Loucy (cell line): Measurements from ENCODE around the gene SHISA4.

Experiments
- H2AFZ ChIP-seq: fragments of 200-600 bp; sonication (generic); 2 replicates; pipeline ENCODE4 v1.6.0; 2016; ENCODE audit warnings: antibody characterized with exemption, mild to moderate bottlenecking, low read length, moderate library complexity
- H3F3A ChIP-seq: fragments of 200-600 bp; 2 replicates; pipeline ENCODE4 v1.6.0; 2016; ENCODE audit warnings: antibody characterized with exemption, low read depth, mild to moderate bottlenecking
- H3K27me3 ChIP-seq: fragments of 200-600 bp; sonication (generic); 2 replicates; pipeline ENCODE4 v1.6.1; 2014; ENCODE audit warnings: low read length, mild to moderate bottlenecking; ENCODE audit not compliant: insufficient read depth, poor library complexity, severe bottlenecking
- H3K36me3 ChIP-seq: fragments of 200-600 bp; sonication (generic); 2 replicates; pipeline ENCODE4 v1.6.1; 2016; ENCODE audit warnings: low read length; ENCODE audit not compliant: insufficient read depth
- H3K4me1 ChIP-seq: fragments of 200-600 bp; sonication (generic); 2 replicates; pipeline ENCODE4 v1.5.1; 2014; ENCODE audit warnings: low read length, mild to moderate bottlenecking; ENCODE audit not compliant: insufficient read depth, poor library complexity, severe bottlenecking
- H3K4me2 ChIP-seq: fragments of 200-600 bp; sonication (generic); 2 replicates; pipeline ENCODE4 v1.6.0; 2014; ENCODE audit warnings: antibody characterized with exemption, low read length, low read depth, mild to moderate bottlenecking; ENCODE audit not compliant: poor library complexity, severe bottlenecking
- H3K4me3 ChIP-seq: fragments of 200-600 bp; sonication (generic); 2 replicates; pipeline ENCODE4 v1.5.1; 2014; ENCODE audit warnings: low read length, mild to moderate bottlenecking, mixed read lengths; ENCODE audit not compliant: poor library complexity, severe bottlenecking
- H3K79me2 ChIP-seq: fragments of 200-600 bp; sonication (generic); 2 replicates; pipeline ENCODE4 v1.6.1; 2014; ENCODE audit warnings: low read length; ENCODE audit not compliant: insufficient read depth
- H3K9ac ChIP-seq: fragments of 200-600 bp; sonication (generic); 2 replicates; pipeline ENCODE4 v1.6.0; 2014; ENCODE audit warnings: mild to moderate bottlenecking, low read depth, low read length, moderate library complexity; ENCODE audit not compliant: poor library complexity, severe bottlenecking
- H3K9me2 ChIP-seq: fragments of 200-600 bp; sonication (generic); replicated peaks from 2 replicates; pipeline ENCODE4 v1.6.1; 2016; ENCODE audit warnings: low read depth, low read length, mixed read lengths
- H3K9me3 ChIP-seq: fragments of 200-600 bp; sonication (generic); 2 replicates; pipeline ENCODE4 v1.6.1; 2014; ENCODE audit warnings: mild to moderate bottlenecking, antibody characterized with exemption, low read length, low read depth; ENCODE audit not compliant: insufficient read depth
- H4K20me1 ChIP-seq: fragments of 200-600 bp; sonication (generic); 2 replicates; pipeline ENCODE4 v1.6.0; 2014; ENCODE audit warnings: antibody characterized with exemption, low read length, mild to moderate bottlenecking; ENCODE audit not compliant: insufficient read depth, poor library complexity, severe bottlenecking
- CTCF ChIP-seq: fragments of 200-600 bp; sonication (generic); conservative IDR thresholded peaks from 2 replicates; pipeline ENCODE4 v1.5.1; 2014; ENCODE audit warnings: mild to moderate bottlenecking, antibody characterized with exemption, low read length
- EZH2phosphoT487 ChIP-seq: fragments of 200-600 bp; IDR thresholded peaks from 2 replicates; pipeline ENCODE4 v1.6.1; 2018; ENCODE audit warnings: antibody characterized with exemption, mild to moderate bottlenecking, moderate library complexity, borderline replicate concordance

Gene SHISA4

GRCh38 chr1:201883266-201883665 lies 5.4 kb upstream of the SHISA4 start:
- Histone ChIP-seq H3K4me3 (no peak overlapping the region), H3K9me2 (no peaks in the 10 kb centered on the region), H3K4me2 (no peak overlapping the region), H3K36me3 (no peaks in the 10 kb centered on the region), H3K79me2 (no peaks in the 10 kb centered on the region), H2AFZ (no peak overlapping the region), H3K9me3 (no peaks in the 10 kb centered on the region), H3F3A (no peaks in the 10 kb centered on the region), H3K27me3 (no peaks in the 10 kb centered on the region), H4K20me1 (no peaks in the 10 kb centered on the region), H3K9ac (no peak overlapping the region), H3K4me1 (no peaks in the 10 kb centered on the region)
- no peak for TF ChIP-seq CTCF
- no peak for TF ChIP-seq EZH2phosphoT487

GRCh38 chr1:201883786-201884185 lies 4.9 kb upstream of the SHISA4 start:
- Histone ChIP-seq H3K27me3 (no peaks in the 10 kb centered on the region), H3K4me2 (no peak overlapping the region), H4K20me1 (no peaks in the 10 kb centered on the region), H3K4me1 (no peaks in the 10 kb centered on the region), H3K4me3 (no peak overlapping the region), H2AFZ (no peak overlapping the region), H3K9me3 (no peaks in the 10 kb centered on the region), H3K79me2 (no peaks in the 10 kb centered on the region), H3K9me2 (no peaks in the 10 kb centered on the region), H3F3A (no peaks in the 10 kb centered on the region), H3K36me3 (no peaks in the 10 kb centered on the region), H3K9ac (no peak overlapping the region)
- TF ChIP-seq EZH2phosphoT487 (no peak), CTCF (no peak)

GRCh38 chr1:201884425-201884824 lies 4.3 kb upstream of the SHISA4 start:
- no peaks in the 10 kb centered on the region for H3K9me2 ChIP-seq
- no peaks in the 10 kb centered on the region for H3K36me3 ChIP-seq
- no peak overlapping the region for H3K4me3 ChIP-seq
- no peaks in the 10 kb centered on the region for H3K9me3 ChIP-seq
- TF ChIP-seq EZH2phosphoT487 (no peak), CTCF (no peak)
- no peak overlapping the region for H3K4me2 ChIP-seq
- H3K9ac ChIP-seq, result no peak overlapping the region
- no peaks in the 10 kb centered on the region for H3K27me3 ChIP-seq
- no peak overlapping the region for H2AFZ ChIP-seq
- no peaks in the 10 kb centered on the region for H3F3A ChIP-seq
- H3K4me1 ChIP-seq, result no peaks in the 10 kb centered on the region
- H4K20me1 ChIP-seq, result no peaks in the 10 kb centered on the region
- no peaks in the 10 kb centered on the region for H3K79me2 ChIP-seq
